ENCODE measurements around the gene DTX3.
"Not testable (repeated sequence)": the region's sequence is repeated elsewhere in the genome, so short reads cannot be mapped to it uniquely, and the experiment has no call there.

DTX3 gene

GRCh38 chr12:57607958-57608663 lies 3.5 kb downstream of the DTX3 start:
- no peak for DNase-seq

GRCh38 chr12:57609101-57609780 lies 4.6 kb downstream of the DTX3 start:
- DNase-seq, result no peak

GRCh38 chr12:57609781-57610553 lies 5.3 kb downstream of the DTX3 start:
- DNase-seq, result no peak

- DNase-seq, result no peak
Observed at GRCh38 chr12:57610554-57611107, 6.0 kb downstream of the DTX3 start.

GRCh38 chr12:57611108-57611826 lies 6.6 kb downstream of the DTX3 start, which contains the start of gene ARHGEF25:
Gene ARHGEF25 (plus strand): TSS chr12:57611435. CDS start chr12:57611895, 460 bp downstream.
- no peak for DNase-seq

- no peak for DNase-seq
Observed at GRCh38 chr12:57611827-57612710, 7.4 kb downstream of the DTX3 start.

- no peak for DNase-seq
Observed at GRCh38 chr12:57612711-57613426, 8.2 kb downstream of the DTX3 start.

- DNase-seq, result no peak
Observed at GRCh38 chr12:57613427-57614109, 8.9 kb downstream of the DTX3 start.

- DNase-seq, result no peak
Observed at GRCh38 chr12:57614178-57614947, 9.7 kb downstream of the DTX3 start.

- DNase-seq, result no peak
Observed at GRCh38 chr12:57614948-57615500, 10.4 kb downstream of the DTX3 start.

GRCh38 chr12:57615637-57616036 lies 11.0 kb downstream of the DTX3 start:
- DNase-seq, result no peak

GRCh38 chr12:57616383-57617101 lies 11.9 kb downstream of the DTX3 start:
- no peak for DNase-seq

GRCh38 chr12:57617942-57618341 lies 13.3 kb downstream of the DTX3 start:
- DNase-seq, result no peak

- DNase-seq, result not testable (repeated sequence)
Observed at GRCh38 chr12:57618431-57618830, 13.8 kb downstream of the DTX3 start.

GRCh38 chr12:57618966-57619433 lies 14.4 kb downstream of the DTX3 start:
- no peak for DNase-seq

GRCh38 chr12:57619434-57620244 lies 15.0 kb downstream of the DTX3 start:
- DNase-seq, result no peak

GRCh38 chr12:57620245-57620935 lies 15.8 kb downstream of the DTX3 start:
- DNase-seq, result no peak
